HG03457 (cell line): ENCODE data around the gene CDK6.

ENCODE experiments used
- ATAC-seq: cut with Tn5 transposase; IDR thresholded peaks from one replicate; pipeline ENCODE4 v1.9.1; 2021; ENCODE audit warnings: moderate number of reproducible peaks; ENCODE audit not compliant: unreplicated experiment

CDK6 gene

GRCh38 chr7:92848441-92848840 is 12.1 kb upstream of the CDK6 start:
- ATAC-seq = no peak

GRCh38 chr7:92847305-92847704 is 10.9 kb upstream of the CDK6 start:
- ATAC-seq = no peak

- no peak for ATAC-seq
Observed at GRCh38 chr7:92845736-92846135, 9.4 kb upstream of the CDK6 start.

- no peak for ATAC-seq
Observed at GRCh38 chr7:92843781-92844180, 7.4 kb upstream of the CDK6 start.

GRCh38 chr7:92843034-92843760 is 6.8 kb upstream of the CDK6 start:
- ATAC-seq = no peak

GRCh38 chr7:92841192-92841591 is 4.8 kb upstream of the CDK6 start:
- ATAC-seq = no peak

GRCh38 chr7:92840316-92840715 is 3.9 kb upstream of the CDK6 start:
- no peak for ATAC-seq

- no peak for ATAC-seq
Observed at GRCh38 chr7:92839901-92840300, 3.5 kb upstream of the CDK6 start.

- no peak for ATAC-seq
Observed at GRCh38 chr7:92838934-92839333, 2.6 kb upstream of the CDK6 start.

GRCh38 chr7:92837000-92837749 is 802 bp upstream of the CDK6 start:
- no peak for ATAC-seq

- no peak for ATAC-seq
Observed at GRCh38 chr7:92835851-92836488, 403 bp downstream of the CDK6 start.

- no peak for ATAC-seq
Observed at GRCh38 chr7:92835261-92835850, 1.0 kb downstream of the CDK6 start.

- no peak for ATAC-seq
Observed at GRCh38 chr7:92834507-92835260, 1.7 kb downstream of the CDK6 start.

GRCh38 chr7:92833766-92834506 is 2.4 kb downstream of the CDK6 start:
- peak; percentile 42 for ATAC-seq

- peak; percentile 42 for ATAC-seq
Observed at GRCh38 chr7:92833024-92833765, 3.2 kb downstream of the CDK6 start.

- no peak for ATAC-seq
Observed at GRCh38 chr7:92832534-92833023, 3.8 kb downstream of the CDK6 start.

GRCh38 chr7:92831716-92832533 is 4.4 kb downstream of the CDK6 start:
- no peak for ATAC-seq

GRCh38 chr7:92830532-92831110 is 5.8 kb downstream of the CDK6 start:
- ATAC-seq = no peak
